G401.6 (cell line): ENCODE measurements around the gene FAM193B.
"Not testable (repeated sequence)": the region's sequence is repeated elsewhere in the genome, so short reads cannot be mapped to it uniquely, and the experiment has no call there.

Experiments used
- FAIRE-seq: peaks from 2 replicates; lab custom pipeline; 2012; peaks lifted over from hg19 to GRCh38; lab: Jason Lieb, UNC

FAM193B gene

GRCh38 chr5:177485753-177486152 lies 68.6 kb downstream of the FAM193B start:
- FAIRE-seq = not testable (repeated sequence)

- no peak for FAIRE-seq
Measured at GRCh38 chr5:177484902-177485549, 69.3 kb downstream of the FAM193B start.

GRCh38 chr5:177483994-177484901 lies 70.1 kb downstream of the FAM193B start:
- FAIRE-seq = no peak

- no peak for FAIRE-seq
Measured at GRCh38 chr5:177483042-177483441, 71.3 kb downstream of the FAM193B start.

GRCh38 chr5:177482359-177482795 lies 72.0 kb downstream of the FAM193B start:
- FAIRE-seq = no peak

GRCh38 chr5:177479774-177480173 lies 74.6 kb downstream of the FAM193B start:
- FAIRE-seq = no peak

GRCh38 chr5:177478711-177479646 lies 75.4 kb downstream of the FAM193B start:
- no peak for FAIRE-seq

GRCh38 chr5:177477701-177478477 lies 76.5 kb downstream of the FAM193B start:
- no peak for FAIRE-seq

GRCh38 chr5:177476531-177477233 lies 77.7 kb downstream of the FAM193B start:
- no peak for FAIRE-seq

- FAIRE-seq = no peak
Measured at GRCh38 chr5:177475563-177476427, 78.6 kb downstream of the FAM193B start.

- no peak for FAIRE-seq
Measured at GRCh38 chr5:177474846-177475562, 79.4 kb downstream of the FAM193B start.

- FAIRE-seq = no peak
Measured at GRCh38 chr5:177474002-177474476, 80.3 kb downstream of the FAM193B start.

- FAIRE-seq = no peak
Measured at GRCh38 chr5:177473443-177474001, 80.8 kb downstream of the FAM193B start, which contains the start of gene DBN1. Gene DBN1 (minus strand): TSS chr5:177473634. CDS start chr5:177473521, 113 bp downstream.

- FAIRE-seq = no peak
Measured at GRCh38 chr5:177472460-177473442, 81.6 kb downstream of the FAM193B start.

GRCh38 chr5:177471610-177472356 lies 82.6 kb downstream of the FAM193B start:
- FAIRE-seq = no peak

- FAIRE-seq = no peak
Measured at GRCh38 chr5:177470759-177471536, 83.4 kb downstream of the FAM193B start.
